Measurements from ENCODE around the gene C1orf21.

The C1orf21 gene

DNA sequence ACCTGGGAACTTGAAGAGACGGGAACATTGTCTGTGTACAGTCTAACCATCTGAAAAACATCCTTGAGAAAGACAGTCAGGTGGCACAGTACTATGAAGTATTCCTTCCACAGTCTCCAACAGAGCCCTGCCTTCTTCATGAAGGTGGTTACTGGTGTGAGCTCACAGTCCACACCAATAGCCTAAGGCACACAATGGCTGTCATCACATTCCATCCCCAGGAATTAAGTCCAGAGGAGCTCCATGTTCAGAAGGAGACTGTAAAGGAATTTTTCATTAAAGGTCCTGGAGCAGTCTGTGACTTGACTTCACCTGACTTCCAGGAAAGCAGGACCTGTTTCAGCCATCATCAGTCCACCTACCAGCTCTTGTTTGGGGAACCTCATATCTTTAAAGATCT, 180.2 kb downstream of the C1orf21 start:
- Histone ChIP-seq H2BK120ac (ENCODE audit: low read depth, low read length) (no peak overlapping the region), H2AK5ac (ENCODE audit: low read length) (peak overlapping the region; percentile 57), H3K4me3 (ENCODE audit: low read length) (no peak overlapping the region), H3K27ac (ENCODE audit: low read depth, low read length) (peak overlapping the region; percentile 62), H2BK5ac (ENCODE audit: low read length) (peak overlapping the region; percentile 38), H3K23ac (ENCODE audit: low read length) (no peak overlapping the region), H3K4ac (ENCODE audit: low read depth, low read length) (no peak overlapping the region), H3K18ac (ENCODE audit: low read length) (peak overlapping the region; percentile 60), H4K5ac (ENCODE audit: low read length) (no peak overlapping the region), H3K4me2 (ENCODE audit: low read length) (no peak overlapping the region), H3K56ac (ENCODE audit: low read length) (no peak overlapping the region), H4K8ac (ENCODE audit: low read depth, low read length) (no peak overlapping the region), H3K79me1 (ENCODE audit: low read length) (no peaks in the 10 kb centered on the region), H3K4me1 (ENCODE audit: control insufficient read depth, low read depth, low read length) (peaks cover 14% of the 10 kb centered on the region), H3K36me3 (ENCODE audit: control insufficient read depth, insufficient read depth, low read length) (no peaks in the 10 kb centered on the region), H3K9ac (ENCODE audit: low read length) (no peak overlapping the region), H3K79me2 (ENCODE audit: control insufficient read depth, insufficient read depth, low read length) (no peaks in the 10 kb centered on the region), H3K27me3 (ENCODE audit: insufficient read depth, low read length, poor library complexity) (no peaks in the 10 kb centered on the region), H2BK15ac (replicated peaks; ENCODE audit: low read depth) (no peak overlapping the region)
- no CpG with 5 or more reads among the region's 1 CpG for WGBS (ENCODE audit: extremely low coverage, insufficient coverage, low lambda C conversion rate)
- peak; percentile 68 for DNase-seq

DNA sequence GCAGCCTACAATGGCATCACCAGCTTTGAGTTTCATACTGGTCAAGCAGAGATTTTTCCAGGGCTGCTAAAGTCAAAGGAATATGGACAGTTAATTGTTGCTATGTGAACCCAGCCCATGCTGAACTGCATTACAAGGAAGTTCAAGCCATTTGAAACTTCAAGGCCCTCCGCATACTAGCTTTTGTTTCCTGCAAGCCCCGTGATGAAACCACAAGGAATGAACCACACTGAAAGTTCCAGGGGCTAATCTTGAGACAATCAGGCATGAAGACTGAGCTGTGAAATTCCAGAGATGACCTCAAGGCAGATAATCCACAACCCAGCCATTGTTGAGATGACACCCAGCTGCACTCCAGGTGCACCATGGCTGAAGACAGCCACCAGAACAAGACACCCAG, 180.8 kb downstream of the C1orf21 start:
- Histone ChIP-seq H3K27me3 (ENCODE audit: insufficient read depth, low read length, poor library complexity) (no peaks in the 10 kb centered on the region), H2BK120ac (ENCODE audit: low read depth, low read length) (no peak overlapping the region), H4K8ac (ENCODE audit: low read depth, low read length) (no peak overlapping the region), H3K4me3 (ENCODE audit: low read length) (no peak overlapping the region), H3K23ac (ENCODE audit: low read length) (no peak overlapping the region), H3K4me1 (ENCODE audit: control insufficient read depth, low read depth, low read length) (peaks cover 14% of the 10 kb centered on the region), H2BK5ac (ENCODE audit: low read length) (peak overlapping the region; percentile 10), H3K79me1 (ENCODE audit: low read length) (no peaks in the 10 kb centered on the region), H2BK15ac (replicated peaks; ENCODE audit: low read depth) (no peak overlapping the region), H3K9ac (ENCODE audit: low read length) (no peak overlapping the region), H3K4me2 (ENCODE audit: low read length) (no peak overlapping the region), H3K36me3 (ENCODE audit: control insufficient read depth, insufficient read depth, low read length) (no peaks in the 10 kb centered on the region), H3K79me2 (ENCODE audit: control insufficient read depth, insufficient read depth, low read length) (no peaks in the 10 kb centered on the region), H3K27ac (ENCODE audit: low read depth, low read length) (peak overlapping the region; percentile 62), H2AK5ac (ENCODE audit: low read length) (no peak overlapping the region), H3K56ac (ENCODE audit: low read length) (peak overlapping the region; percentile 73), H3K18ac (ENCODE audit: low read length) (no peak overlapping the region), H4K5ac (ENCODE audit: low read length) (no peak overlapping the region), H3K4ac (ENCODE audit: low read depth, low read length) (no peak overlapping the region)
- DNase-seq: peak; percentile 98
- WGBS (ENCODE audit: extremely low coverage, insufficient coverage, low lambda C conversion rate): no CpG with 5 or more reads among the region's 2 CpGs

DNA sequence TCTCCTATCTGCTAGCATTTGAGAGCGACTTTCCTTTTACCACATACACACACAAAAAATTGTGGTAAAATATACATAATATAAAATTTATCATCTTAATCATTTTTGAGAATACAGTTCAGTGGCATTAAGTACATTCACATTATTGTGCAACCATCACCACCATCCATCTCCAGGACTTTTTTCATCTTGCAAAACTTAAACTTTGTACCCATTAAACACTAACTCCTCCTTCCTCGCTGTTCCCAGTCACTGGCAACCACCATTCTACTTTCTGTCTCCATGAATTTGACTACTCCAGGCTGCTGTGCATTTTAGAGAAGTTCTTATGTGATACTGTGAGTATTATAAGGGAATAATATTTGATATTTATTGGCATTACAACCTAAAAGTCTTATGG, 181.3 kb downstream of the C1orf21 start:
- Histone ChIP-seq H4K8ac (ENCODE audit: low read depth, low read length) (no peak overlapping the region), H3K18ac (ENCODE audit: low read length) (no peak overlapping the region), H3K79me2 (ENCODE audit: control insufficient read depth, insufficient read depth, low read length) (no peaks in the 10 kb centered on the region), H3K56ac (ENCODE audit: low read length) (peak overlapping the region; percentile 54), H3K36me3 (ENCODE audit: control insufficient read depth, insufficient read depth, low read length) (no peaks in the 10 kb centered on the region), H3K9ac (ENCODE audit: low read length) (no peak overlapping the region), H2BK5ac (ENCODE audit: low read length) (no peak overlapping the region), H4K5ac (ENCODE audit: low read length) (no peak overlapping the region), H3K27me3 (ENCODE audit: insufficient read depth, low read length, poor library complexity) (no peaks in the 10 kb centered on the region), H3K27ac (ENCODE audit: low read depth, low read length) (no peak overlapping the region), H3K4me2 (ENCODE audit: low read length) (no peak overlapping the region), H3K79me1 (ENCODE audit: low read length) (no peaks in the 10 kb centered on the region), H2AK5ac (ENCODE audit: low read length) (no peak overlapping the region), H3K23ac (ENCODE audit: low read length) (no peak overlapping the region), H3K4me1 (ENCODE audit: control insufficient read depth, low read depth, low read length) (peaks cover 11% of the 10 kb centered on the region), H3K4me3 (ENCODE audit: low read length) (no peak overlapping the region), H3K4ac (ENCODE audit: low read depth, low read length) (no peak overlapping the region), H2BK120ac (ENCODE audit: low read depth, low read length) (no peak overlapping the region), H2BK15ac (replicated peaks; ENCODE audit: low read depth) (no peak overlapping the region)
- WGBS (ENCODE audit: extremely low coverage, insufficient coverage, low lambda C conversion rate): no CpG with 5 or more reads among the region's 2 CpGs
- DNase-seq: no peak

DNA sequence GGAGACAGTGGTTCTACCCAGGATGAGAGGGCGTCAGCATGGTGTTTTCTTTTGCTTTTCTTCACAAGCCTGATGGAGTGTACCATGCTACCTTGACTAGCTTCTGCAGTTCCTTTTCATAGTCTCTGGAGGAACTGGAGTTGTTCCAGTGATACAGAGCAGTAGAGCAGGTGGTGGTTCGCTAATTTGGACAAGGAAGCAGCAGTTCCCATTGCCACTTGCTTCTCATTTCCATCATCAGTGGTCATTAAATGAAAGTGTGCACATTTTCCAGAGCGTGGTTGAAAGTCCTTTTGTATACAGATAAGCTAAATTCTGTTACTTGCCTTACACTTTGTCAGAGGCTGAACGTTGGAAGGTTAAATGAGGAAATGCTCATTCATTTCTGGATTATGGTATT, 182.3 kb downstream of the C1orf21 start:
- Histone ChIP-seq H3K23ac (ENCODE audit: low read length) (no peak overlapping the region), H3K18ac (ENCODE audit: low read length) (no peak overlapping the region), H2BK5ac (ENCODE audit: low read length) (no peak overlapping the region), H2AK5ac (ENCODE audit: low read length) (no peak overlapping the region), H3K79me1 (ENCODE audit: low read length) (no peaks in the 10 kb centered on the region), H3K27me3 (ENCODE audit: insufficient read depth, low read length, poor library complexity) (no peaks in the 10 kb centered on the region), H4K8ac (ENCODE audit: low read depth, low read length) (no peak overlapping the region), H3K4me2 (ENCODE audit: low read length) (no peak overlapping the region), H3K4ac (ENCODE audit: low read depth, low read length) (no peak overlapping the region), H3K4me1 (ENCODE audit: control insufficient read depth, low read depth, low read length) (peaks cover 11% of the 10 kb centered on the region), H3K4me3 (ENCODE audit: low read length) (no peak overlapping the region), H3K36me3 (ENCODE audit: control insufficient read depth, insufficient read depth, low read length) (no peaks in the 10 kb centered on the region), H3K79me2 (ENCODE audit: control insufficient read depth, insufficient read depth, low read length) (no peaks in the 10 kb centered on the region), H3K56ac (ENCODE audit: low read length) (no peak overlapping the region), H4K5ac (ENCODE audit: low read length) (no peak overlapping the region), H2BK120ac (ENCODE audit: low read depth, low read length) (no peak overlapping the region), H2BK15ac (replicated peaks; ENCODE audit: low read depth) (peak overlapping the region; percentile 42), H3K27ac (ENCODE audit: low read depth, low read length) (no peak overlapping the region), H3K9ac (ENCODE audit: low read length) (no peak overlapping the region)
- WGBS (ENCODE audit: extremely low coverage, insufficient coverage, low lambda C conversion rate): no CpG with 5 or more reads among the region's 4 CpGs
- DNase-seq: no peak

DNA sequence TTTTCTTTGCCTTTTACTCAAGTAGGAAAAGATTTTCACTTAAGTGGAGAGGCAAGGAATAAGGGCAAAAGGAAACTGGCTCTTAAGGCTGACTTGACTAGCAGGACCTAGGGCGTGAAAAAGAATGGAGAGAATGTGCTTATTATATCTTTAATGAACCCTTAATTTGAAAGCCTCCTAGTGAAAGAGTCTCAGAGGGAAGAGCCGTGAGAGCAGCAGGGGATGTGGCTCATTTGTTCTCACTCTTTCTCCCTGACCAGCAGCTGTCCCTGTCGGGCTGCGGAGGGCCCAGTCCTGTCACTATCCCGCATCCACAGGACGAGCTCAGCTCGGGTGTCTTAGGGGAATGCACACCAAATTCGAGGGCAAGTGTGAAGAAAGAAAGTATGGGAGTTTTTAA, 187.8 kb downstream of the C1orf21 start:
- Histone ChIP-seq H3K4me3 (ENCODE audit: low read length) (no peak overlapping the region), H3K4me1 (ENCODE audit: control insufficient read depth, low read depth, low read length) (no peaks in the 10 kb centered on the region), H2AK5ac (ENCODE audit: low read length) (no peak overlapping the region), H2BK5ac (ENCODE audit: low read length) (no peak overlapping the region), H3K27ac (ENCODE audit: low read depth, low read length) (no peak overlapping the region), H3K79me1 (ENCODE audit: low read length) (no peaks in the 10 kb centered on the region), H4K8ac (ENCODE audit: low read depth, low read length) (no peak overlapping the region), H3K18ac (ENCODE audit: low read length) (peak overlapping the region; percentile 52), H2BK15ac (replicated peaks; ENCODE audit: low read depth) (no peak overlapping the region), H3K56ac (ENCODE audit: low read length) (no peak overlapping the region), H3K4ac (ENCODE audit: low read depth, low read length) (no peak overlapping the region), H3K9ac (ENCODE audit: low read length) (no peak overlapping the region), H3K36me3 (ENCODE audit: control insufficient read depth, insufficient read depth, low read length) (no peaks in the 10 kb centered on the region), H4K5ac (ENCODE audit: low read length) (no peak overlapping the region), H3K23ac (ENCODE audit: low read length) (no peak overlapping the region), H3K4me2 (ENCODE audit: low read length) (no peak overlapping the region), H3K79me2 (ENCODE audit: control insufficient read depth, insufficient read depth, low read length) (no peaks in the 10 kb centered on the region), H3K27me3 (ENCODE audit: insufficient read depth, low read length, poor library complexity) (no peaks in the 10 kb centered on the region), H2BK120ac (ENCODE audit: low read depth, low read length) (no peak overlapping the region)
- no CpG with 5 or more reads among the region's 8 CpGs for WGBS (ENCODE audit: extremely low coverage, insufficient coverage, low lambda C conversion rate)
- peak; percentile 66 for DNase-seq

DNA sequence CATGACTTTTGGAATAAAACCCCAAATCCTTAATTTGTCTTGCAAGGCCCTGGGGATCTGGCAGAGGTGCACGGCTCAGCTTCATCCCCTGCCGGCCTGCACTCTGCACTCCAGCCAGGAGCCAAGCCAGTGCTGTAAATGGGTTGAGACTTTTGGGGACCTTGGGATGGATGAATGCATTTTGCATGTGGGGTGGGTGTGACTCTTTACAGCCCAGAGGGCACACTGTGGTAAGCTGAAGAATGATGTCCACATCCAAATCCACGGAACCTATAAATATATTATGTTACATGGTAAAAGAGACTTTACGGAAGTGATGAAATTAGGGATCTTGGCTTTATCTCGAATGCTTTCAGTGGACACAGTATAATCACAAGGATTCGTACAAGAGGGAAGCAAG, 190.0 kb downstream of the C1orf21 start:
- Histone ChIP-seq H3K36me3 (ENCODE audit: control insufficient read depth, insufficient read depth, low read length) (no peaks in the 10 kb centered on the region), H3K4me2 (ENCODE audit: low read length) (no peak overlapping the region), H3K27ac (ENCODE audit: low read depth, low read length) (no peak overlapping the region), H3K79me2 (ENCODE audit: control insufficient read depth, insufficient read depth, low read length) (no peaks in the 10 kb centered on the region), H2AK5ac (ENCODE audit: low read length) (no peak overlapping the region), H2BK15ac (replicated peaks; ENCODE audit: low read depth) (no peak overlapping the region), H3K9ac (ENCODE audit: low read length) (no peak overlapping the region), H4K5ac (ENCODE audit: low read length) (no peak overlapping the region), H4K8ac (ENCODE audit: low read depth, low read length) (no peak overlapping the region), H3K4ac (ENCODE audit: low read depth, low read length) (no peak overlapping the region), H3K18ac (ENCODE audit: low read length) (no peak overlapping the region), H3K4me1 (ENCODE audit: control insufficient read depth, low read depth, low read length) (no peaks in the 10 kb centered on the region), H2BK120ac (ENCODE audit: low read depth, low read length) (no peak overlapping the region), H2BK5ac (ENCODE audit: low read length) (no peak overlapping the region), H3K4me3 (ENCODE audit: low read length) (no peak overlapping the region), H3K56ac (ENCODE audit: low read length) (no peak overlapping the region), H3K23ac (ENCODE audit: low read length) (no peak overlapping the region), H3K79me1 (ENCODE audit: low read length) (no peaks in the 10 kb centered on the region), H3K27me3 (ENCODE audit: insufficient read depth, low read length, poor library complexity) (no peaks in the 10 kb centered on the region)
- no peak for DNase-seq
- no CpG with 5 or more reads among the region's 6 CpGs for WGBS (ENCODE audit: extremely low coverage, insufficient coverage, low lambda C conversion rate)

Data from mesendoderm (in vitro differentiated cells).